HAP-1 (cell line): Measurements from ENCODE around the gene OSM.

Experiments used
- DNase-seq, 2 experiments: peaks; one replicate each; pipeline ENCODE4 v3.0.0-alpha.2; 2016 to 2020; ENCODE audit warnings: low spot score in 2 of 2
- H3K27me3 ChIP-seq: fragments of 250-450 bp; sonication (Bioruptor Pico); 2 replicates; pipeline ENCODE4 v1.5.1; 2020; ENCODE audit warnings: low read depth, mild to moderate bottlenecking, moderate library complexity
- H3K36me3 ChIP-seq: fragments of 250-450 bp; sonication (Bioruptor Pico); replicated peaks from 2 replicates; pipeline ENCODE4 v1.5.1; 2020; ENCODE audit warnings: mild to moderate bottlenecking
- H3K4me1 ChIP-seq: fragments of 250-450 bp; sonication (Bioruptor Pico); 2 replicates; pipeline ENCODE4 v1.5.1; 2020; ENCODE audit warnings: mild to moderate bottlenecking
- H3K4me3 ChIP-seq: fragments of 250-450 bp; sonication (Bioruptor Pico); 2 replicates; pipeline ENCODE4 v1.5.1; 2020; ENCODE audit warnings: mild to moderate bottlenecking, moderate library complexity
- H3K9me3 ChIP-seq: fragments of 250-450 bp; sonication (Bioruptor Pico); 2 replicates; pipeline ENCODE4 v1.5.1; 2020; ENCODE audit warnings: mild to moderate bottlenecking, moderate library complexity
- in situ Hi-C: fragments of 300-500 bp; cut with MboI; formaldehyde crosslinking; loops from 3 replicates; pipeline ENCODE4 v1.14.3; 2020; ENCODE audit warnings: low sequenced_read_pairs, inconsistent platforms, mixed read lengths

The OSM gene

GRCh38 chr22:30293026-30293425 is 26.4 kb upstream of the OSM start:
- no peak overlapping the region for H3K4me3 ChIP-seq
- peaks cover 10% of the 10 kb centered on the region for H3K4me1 ChIP-seq
- no peak for DNase-seq
- H3K27me3 ChIP-seq = no peaks in the 10 kb centered on the region
- in situ Hi-C loops = no loop called here
- H3K9me3 ChIP-seq = no peaks in the 10 kb centered on the region
- peaks cover 7% of the 10 kb centered on the region for H3K36me3 ChIP-seq

GRCh38 chr22:30292069-30292970 is 25.7 kb upstream of the OSM start:
- DNase-seq = no peak
- in situ Hi-C loops = no loop called here
- H3K36me3 ChIP-seq = peaks cover 7% of the 10 kb centered on the region; the same call in 1 of the 2 replicates
- no peaks in the 10 kb centered on the region for H3K9me3 ChIP-seq
- no peak overlapping the region for H3K4me3 ChIP-seq
- no peaks in the 10 kb centered on the region for H3K27me3 ChIP-seq
- peaks cover 10% of the 10 kb centered on the region for H3K4me1 ChIP-seq

DNA sequence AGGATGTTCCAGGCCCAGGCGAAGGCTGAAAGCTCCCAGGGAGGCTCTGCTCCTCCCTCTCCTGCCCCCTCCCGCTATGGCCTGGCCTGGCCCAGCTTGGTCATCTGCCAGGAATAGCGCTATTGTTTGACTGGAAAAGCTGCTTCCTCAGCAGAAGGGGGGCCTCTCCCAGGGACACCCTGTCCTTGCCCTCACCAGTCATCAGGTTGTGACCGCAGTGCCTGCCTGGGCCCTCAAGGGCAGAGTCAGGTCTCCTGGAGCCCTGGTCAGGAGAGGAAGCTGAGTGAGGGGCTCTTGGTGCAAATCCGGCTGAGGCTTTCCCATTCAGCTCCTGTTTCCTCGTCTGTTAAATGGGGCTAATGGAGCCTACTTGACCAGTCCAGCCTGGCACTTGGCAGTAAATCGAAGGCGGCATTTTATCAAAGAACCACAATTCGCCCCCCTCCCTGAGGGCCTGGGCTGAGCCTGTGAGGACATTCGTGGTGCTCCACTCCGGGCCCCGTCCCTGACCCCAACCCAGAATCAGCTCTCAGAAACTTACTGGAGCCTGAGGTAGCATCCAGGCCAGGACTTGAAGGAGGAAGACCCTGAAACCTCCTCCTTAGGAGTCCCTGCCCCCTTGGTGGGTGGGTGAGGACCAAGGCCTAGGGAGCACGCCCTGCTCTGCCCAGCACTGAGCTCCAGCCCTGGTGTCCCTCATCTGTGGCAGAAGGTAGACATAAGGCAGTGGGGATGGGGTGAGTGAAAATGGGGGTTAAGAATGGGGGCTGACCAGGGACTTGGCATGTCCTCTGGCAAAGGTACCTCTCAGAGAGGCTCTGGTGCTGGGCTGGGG is 24.6 kb upstream of the OSM start:
- no peaks in the 10 kb centered on the region for H3K27me3 ChIP-seq
- H3K4me3 ChIP-seq = no peak overlapping the region
- H3K9me3 ChIP-seq = no peaks in the 10 kb centered on the region
- in situ Hi-C loops = no loop called here
- DNase-seq = peak in 1 of 2 experiments; percentile 59
- peaks cover 10% of the 10 kb centered on the region; the same call in 1 of the 2 replicates for H3K36me3 ChIP-seq
- peaks cover 10% of the 10 kb centered on the region for H3K4me1 ChIP-seq

- peaks cover 10% of the 10 kb centered on the region; the same call in 1 of the 2 replicates for H3K36me3 ChIP-seq
- DNase-seq = peak in 1 of 2 experiments; percentile 23
- in situ Hi-C loops = no loop called here
Observed at GRCh38 chr22:30290342-30291057, 23.8 kb upstream of the OSM start.

GRCh38 chr22:30289980-30290313 is 23.3 kb upstream of the OSM start:
- Histone ChIP-seq H3K27me3 (no peaks in the 10 kb centered on the region), H3K36me3 (peaks cover 10% of the 10 kb centered on the region; the same call in 1 of the 2 replicates), H3K9me3 (no peaks in the 10 kb centered on the region), H3K4me1 (peaks cover 10% of the 10 kb centered on the region), H3K4me3 (peak overlapping the region; percentile 60)
- in situ Hi-C loops = no loop called here
- DNase-seq = no peak

More at GRCh38 chr22:30290342-30291057, 23.8 kb upstream of the OSM start:
- no peaks in the 10 kb centered on the region for H3K27me3 ChIP-seq
- peaks cover 10% of the 10 kb centered on the region for H3K4me1 ChIP-seq
- H3K4me3 ChIP-seq = peak overlapping the region; percentile 60; the same call in 1 of the 2 replicates
- no peaks in the 10 kb centered on the region for H3K9me3 ChIP-seq

DNA sequence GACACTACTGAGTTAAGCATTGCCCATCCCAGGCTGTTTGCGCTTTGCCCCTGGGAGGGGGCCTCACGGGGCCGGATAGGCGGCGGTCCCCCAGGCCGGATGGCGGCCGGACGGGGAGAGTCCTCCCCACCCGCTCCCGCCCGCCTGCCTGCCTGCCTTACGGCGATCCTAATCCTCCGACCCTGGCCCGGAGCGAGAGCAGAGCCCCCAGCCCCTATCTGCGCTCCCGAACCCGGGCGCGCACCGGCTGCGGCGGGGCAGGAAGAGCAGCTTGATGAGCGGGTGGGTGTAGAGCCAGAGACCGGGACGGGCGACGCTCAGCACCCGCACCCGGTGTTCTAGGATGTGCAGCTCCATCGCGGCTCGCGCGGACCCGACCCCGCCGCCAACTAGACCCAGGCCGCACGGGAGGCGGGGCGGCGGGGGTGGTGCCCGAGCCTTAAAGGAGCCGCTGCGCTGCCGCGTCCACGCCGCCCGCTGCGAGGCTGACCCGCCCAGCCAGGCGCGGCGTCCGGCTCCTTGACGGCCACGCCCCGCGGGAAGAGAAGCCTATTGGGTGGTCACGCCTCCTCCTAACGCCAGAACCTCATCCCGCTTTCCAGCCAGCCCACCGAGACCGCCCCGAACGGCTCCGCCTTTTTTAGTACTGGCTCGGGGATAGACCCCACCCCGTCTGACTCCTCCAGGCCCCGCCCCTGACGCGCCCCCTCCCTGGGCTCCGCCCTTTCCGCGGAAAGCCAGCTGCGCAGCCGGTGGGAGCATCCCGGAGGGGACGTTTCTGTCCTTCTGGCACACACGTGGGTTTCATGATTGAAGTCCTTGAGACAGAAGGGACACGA is 22.7 kb upstream of the OSM start, which contains the start of gene CASTOR1:
Gene CASTOR1, minus strand, starts transcription at position 365 of the 839 bp plus-strand sequence. Its CDS starts 8 bp downstream, at position 357.
- H3K4me1 ChIP-seq = peaks cover 10% of the 10 kb centered on the region
- H3K36me3 ChIP-seq = peaks cover 10% of the 10 kb centered on the region; the same call in 1 of the 2 replicates
- in situ Hi-C loops = no loop called here
- H3K9me3 ChIP-seq = no peaks in the 10 kb centered on the region
- peak within 1 kb of the TSS; percentile 60 for H3K4me3 ChIP-seq
- DNase-seq = peak; percentile 98 to 100
- H3K27me3 ChIP-seq = no peaks in the 10 kb centered on the region

- in situ Hi-C loops = no loop called here
- Histone ChIP-seq H3K4me3 (peak overlapping the region; percentile 60), H3K4me1 (peaks cover 10% of the 10 kb centered on the region), H3K27me3 (no peaks in the 10 kb centered on the region), H3K36me3 (peaks cover 10% of the 10 kb centered on the region; the same call in 1 of the 2 replicates), H3K9me3 (no peaks in the 10 kb centered on the region)
- DNase-seq = no peak
Observed at GRCh38 chr22:30288419-30289140, 21.9 kb upstream of the OSM start.

DNA sequence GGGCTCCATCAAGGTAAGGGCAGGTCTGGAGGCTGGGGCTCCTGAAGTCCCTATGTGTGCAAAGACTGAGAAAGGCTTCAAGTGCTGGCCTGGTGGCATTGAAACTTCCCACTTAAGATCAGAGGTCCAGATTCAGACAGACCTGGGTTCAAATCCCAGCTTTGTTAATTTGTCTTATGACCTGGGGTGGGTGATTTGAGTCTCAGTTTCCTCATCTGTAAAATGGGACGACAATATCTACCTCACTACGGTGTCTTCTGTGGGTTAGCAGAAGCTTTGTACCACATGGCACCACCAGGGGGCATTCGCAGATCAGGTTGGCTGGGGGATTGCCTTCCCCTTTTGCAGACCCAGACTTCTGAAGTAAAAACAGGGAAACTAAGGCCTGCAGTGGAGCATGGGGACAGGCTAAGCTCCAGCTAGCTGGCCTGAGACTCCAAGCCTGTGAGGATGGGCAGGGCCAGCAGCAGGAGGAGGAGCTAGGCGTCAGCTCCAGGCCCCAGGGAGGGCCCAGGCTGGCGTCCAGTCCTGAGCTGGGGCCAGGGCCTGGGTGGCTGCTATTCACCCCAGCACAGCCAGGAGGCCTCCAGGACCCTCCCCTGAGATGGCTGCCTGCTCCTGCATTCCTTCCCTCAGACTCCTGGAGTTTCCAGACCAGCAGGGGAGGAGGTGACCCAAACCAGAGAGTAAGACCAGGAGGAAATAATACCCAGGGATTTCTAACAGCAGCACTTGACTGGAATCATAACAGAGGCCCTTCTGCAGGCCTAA is 21.2 kb upstream of the OSM start:
- H3K9me3 ChIP-seq = no peaks in the 10 kb centered on the region
- no peaks in the 10 kb centered on the region for H3K27me3 ChIP-seq
- H3K4me3 ChIP-seq = peak overlapping the region; percentile 60
- peak; percentile 63 to 88 for DNase-seq
- H3K36me3 ChIP-seq = 0 out of 2 replicates have a peak, but pooled peaks cover 3% of the 10 kb centered on the region
- in situ Hi-C loops = no loop called here
- peaks cover 10% of the 10 kb centered on the region for H3K4me1 ChIP-seq

DNA sequence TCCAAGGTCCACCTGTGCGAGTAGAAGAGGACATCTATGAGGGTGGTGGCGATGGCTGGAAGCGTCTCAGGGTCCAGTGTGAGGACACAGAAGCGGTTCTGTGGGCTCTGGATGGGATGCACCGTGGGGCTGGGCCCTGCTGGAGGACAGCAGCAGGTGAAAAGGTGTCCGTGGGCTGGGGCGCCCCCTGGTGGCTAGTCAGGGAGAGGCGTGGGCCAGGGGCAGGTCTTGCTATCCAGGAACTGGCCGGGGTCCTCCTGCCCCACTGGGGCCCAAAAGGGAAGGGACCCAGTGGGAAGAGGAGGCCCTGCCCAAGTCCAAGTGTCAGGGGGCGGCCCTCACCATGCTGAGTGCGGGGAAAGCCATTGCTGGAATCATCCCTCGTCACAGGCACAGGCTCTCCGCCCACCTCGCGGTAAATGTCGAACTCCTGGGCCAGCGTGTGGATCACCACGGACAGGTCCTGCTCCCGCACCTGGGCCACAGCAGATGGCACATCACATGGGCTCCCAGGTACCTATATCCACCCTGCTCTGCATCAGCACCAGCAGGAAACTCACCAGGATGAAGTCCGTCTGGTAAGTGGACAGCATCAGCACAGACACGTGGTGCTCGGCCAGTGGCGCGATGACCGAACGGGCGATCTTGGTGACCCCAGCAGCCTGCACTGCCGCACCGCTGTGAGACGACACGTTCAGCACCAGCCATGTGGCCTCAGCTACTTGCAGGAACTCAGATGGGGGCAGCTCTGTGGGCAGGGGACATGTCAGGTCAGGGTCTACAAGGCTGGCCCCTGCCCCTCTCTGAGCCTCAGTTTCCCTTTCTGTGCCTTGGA is 20.4 kb upstream of the OSM start:
- in situ Hi-C loops = no loop called here
- no peaks in the 10 kb centered on the region for H3K9me3 ChIP-seq
- no peak overlapping the region for H3K4me3 ChIP-seq
- H3K36me3 ChIP-seq = 0 out of 2 replicates have a peak, but pooled peaks cover 3% of the 10 kb centered on the region
- peaks cover 10% of the 10 kb centered on the region for H3K4me1 ChIP-seq
- no peaks in the 10 kb centered on the region for H3K27me3 ChIP-seq
- DNase-seq = peak; percentile 29 to 89

DNA sequence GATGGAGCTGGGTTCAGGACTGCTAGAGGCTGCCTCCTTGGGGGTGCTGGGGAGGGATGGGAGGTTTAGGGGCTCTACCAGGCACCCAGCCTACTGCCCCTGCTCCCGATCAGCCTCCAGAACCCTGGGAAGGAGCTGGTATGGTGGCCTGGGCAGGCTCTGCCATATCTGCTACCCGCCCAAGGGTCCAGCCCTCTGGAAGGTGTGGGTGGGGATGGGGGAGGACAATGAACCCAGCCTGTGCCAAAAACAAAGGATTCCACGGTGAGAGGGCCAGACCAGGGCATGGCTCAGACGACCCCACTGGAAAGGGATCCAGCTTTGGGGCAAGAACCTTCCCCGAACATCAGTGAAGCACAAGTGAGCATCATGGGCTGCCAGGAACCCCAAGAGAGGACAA is 19.7 kb upstream of the OSM start:
- in situ Hi-C loops = no loop called here
- DNase-seq = no peak
- Histone ChIP-seq H3K9me3 (no peaks in the 10 kb centered on the region), H3K27me3 (no peaks in the 10 kb centered on the region), H3K36me3 (0 out of 2 replicates have a peak, but pooled peaks cover 3% of the 10 kb centered on the region), H3K4me3 (no peak overlapping the region), H3K4me1 (peaks cover 10% of the 10 kb centered on the region)

GRCh38 chr22:30285846-30286200 is 19.2 kb upstream of the OSM start:
- H3K4me1 ChIP-seq = peaks cover 10% of the 10 kb centered on the region
- no peak for DNase-seq
- H3K4me3 ChIP-seq = no peak overlapping the region
- H3K27me3 ChIP-seq = no peaks in the 10 kb centered on the region
- in situ Hi-C loops = no loop called here
- 0 out of 2 replicates have a peak, but pooled peaks cover 3% of the 10 kb centered on the region for H3K36me3 ChIP-seq
- no peaks in the 10 kb centered on the region for H3K9me3 ChIP-seq
